OCI-LY3 (cell line): ENCODE measurements around the gene ERGIC1.

Experiments used
- H2AFZ ChIP-seq: fragments of 200-600, 300-600 bp; shearing (Covaris generic); 2 replicates; pipeline ENCODE4 v1.6.0; 2014; ENCODE audit warnings: antibody characterized with exemption, low read depth, low read length
- H3K27ac ChIP-seq: fragments of 200-600, 300-600 bp; sonication (generic); 2 replicates; pipeline ENCODE4 v1.5.1; 2014; ENCODE audit warnings: mild to moderate bottlenecking, low read length, moderate library complexity, mixed read lengths
- H3K27me3 ChIP-seq: fragments of 200-600, 300-600 bp; sonication (generic); 2 replicates; pipeline ENCODE4 v1.6.1; 2014; ENCODE audit warnings: low read depth, low read length, mixed read lengths
- H3K36me3 ChIP-seq: fragments of 200-600, 300-600 bp; sonication (generic); replicated peaks from 2 replicates; pipeline ENCODE3; 2014; ENCODE audit warnings: low read depth, low read length, mixed read lengths
- H3K4me1 ChIP-seq: fragments of 300-600, 200-600 bp; sonication (generic); 2 replicates; pipeline ENCODE4 v1.6.1; 2014; ENCODE audit warnings: low read length, mixed read lengths
- H3K4me2 ChIP-seq: fragments of 200-600, 300-600 bp; sonication (generic); 2 replicates; pipeline ENCODE4 v1.6.1; 2014; ENCODE audit warnings: low read length, mixed read lengths
- H3K4me3 ChIP-seq: fragments of 300-600, 200-600 bp; sonication (generic); 2 replicates; pipeline ENCODE4 v1.5.1; 2014; ENCODE audit warnings: antibody characterized with exemption, mild to moderate bottlenecking, low read length, moderate library complexity
- H3K79me2 ChIP-seq: fragments of 300-600, 200-600 bp; shearing (Covaris generic); 2 replicates; pipeline ENCODE4 v1.6.1; 2014; ENCODE audit warnings: mild to moderate bottlenecking, low read length, mixed read lengths
- H3K9ac ChIP-seq: fragments of 300-600, 200-600 bp; shearing (Covaris generic); 2 replicates; pipeline ENCODE4 v1.6.0; 2014; ENCODE audit warnings: mild to moderate bottlenecking, low read length, moderate library complexity
- H3K9me3 ChIP-seq: fragments of 200-600, 300-600 bp; shearing (Covaris generic); 2 replicates; pipeline ENCODE4 v1.6.1; 2014; ENCODE audit warnings: low read length, mixed read lengths; ENCODE audit not compliant: insufficient read depth
- H4K20me1 ChIP-seq: fragments of 200-600, 300-600 bp; sonication (generic); 2 replicates; pipeline ENCODE4 v1.6.1; 2016; ENCODE audit warnings: low read length, mixed read lengths; ENCODE audit not compliant: insufficient read depth
- CTCF ChIP-seq: fragments of 200-600, 300-600 bp; sonication (generic); IDR thresholded peaks from 2 replicates; pipeline ENCODE4 v1.5.1; 2014; ENCODE audit warnings: antibody characterized with exemption, low read length, low read depth
- EZH2phosphoT487 ChIP-seq: fragments of 200-600 bp; shearing (Covaris generic); IDR thresholded peaks from 2 replicates; pipeline ENCODE4 v1.6.1; 2018; ENCODE audit warnings: antibody characterized with exemption, mixed run types, low read depth

The ERGIC1 gene

GRCh38 chr5:172909931-172910502 lies 76.0 kb downstream of the ERGIC1 start:
- H2AFZ ChIP-seq: no peak overlapping the region
- no peak for TF ChIP-seq CTCF
- H3K4me2 ChIP-seq: no peak overlapping the region
- peaks cover 12% of the 10 kb centered on the region for H3K4me1 ChIP-seq
- H4K20me1 ChIP-seq: no peaks in the 10 kb centered on the region
- no peaks in the 10 kb centered on the region for H3K9me3 ChIP-seq
- H3K27ac ChIP-seq: no peak overlapping the region
- H3K79me2 ChIP-seq: no peaks in the 10 kb centered on the region
- H3K36me3 ChIP-seq: peaks cover under 1% of the 10 kb centered on the region
- H3K4me3 ChIP-seq: no peak overlapping the region
- H3K9ac ChIP-seq: no peak overlapping the region
- no peaks in the 10 kb centered on the region for H3K27me3 ChIP-seq

- no peak overlapping the region for H3K4me3 ChIP-seq
- no peaks in the 10 kb centered on the region for H4K20me1 ChIP-seq
- peak; percentile 50 for TF ChIP-seq CTCF
- no peak for TF ChIP-seq EZH2phosphoT487
- no peak overlapping the region for H3K27ac ChIP-seq
- H3K9me3 ChIP-seq: no peaks in the 10 kb centered on the region
- no peak overlapping the region for H2AFZ ChIP-seq
- H3K4me2 ChIP-seq: no peak overlapping the region
- H3K36me3 ChIP-seq: peaks cover 4% of the 10 kb centered on the region
- H3K79me2 ChIP-seq: no peaks in the 10 kb centered on the region
- H3K4me1 ChIP-seq: peaks cover 10% of the 10 kb centered on the region
- H3K27me3 ChIP-seq: no peaks in the 10 kb centered on the region
- no peak overlapping the region for H3K9ac ChIP-seq
Observed at GRCh38 chr5:172910828-172911627, 77.0 kb downstream of the ERGIC1 start.

GRCh38 chr5:172911628-172911880 lies 77.5 kb downstream of the ERGIC1 start:
- Histone ChIP-seq H3K4me2 (no peak overlapping the region), H3K9me3 (no peaks in the 10 kb centered on the region), H2AFZ (no peak overlapping the region), H4K20me1 (no peaks in the 10 kb centered on the region), H3K36me3 (peaks cover 4% of the 10 kb centered on the region), H3K4me1 (peaks cover 5% of the 10 kb centered on the region), H3K79me2 (no peaks in the 10 kb centered on the region), H3K27me3 (no peaks in the 10 kb centered on the region), H3K9ac (no peak overlapping the region), H3K4me3 (no peak overlapping the region), H3K27ac (no peak overlapping the region)
- no peak for TF ChIP-seq EZH2phosphoT487
- TF ChIP-seq CTCF: no peak

GRCh38 chr5:172911976-172912375 lies 77.9 kb downstream of the ERGIC1 start:
- Histone ChIP-seq H3K27ac (no peak overlapping the region), H3K9ac (no peak overlapping the region), H3K4me3 (no peak overlapping the region), H4K20me1 (no peaks in the 10 kb centered on the region), H2AFZ (no peak overlapping the region), H3K36me3 (peaks cover 4% of the 10 kb centered on the region), H3K4me1 (peaks cover under 1% of the 10 kb centered on the region), H3K9me3 (no peaks in the 10 kb centered on the region), H3K27me3 (no peaks in the 10 kb centered on the region), H3K79me2 (no peaks in the 10 kb centered on the region), H3K4me2 (no peak overlapping the region)
- no peak for TF ChIP-seq CTCF
